Mesendoderm (in vitro differentiated cells): Measurements from ENCODE around the gene ZNF778.
"Not testable (repeated sequence)": the region's sequence is repeated elsewhere in the genome, so short reads cannot be mapped to it uniquely, and the experiment has no call there.

ENCODE experiments used
- DNase-seq: peaks from one replicate; pipeline ENCODE4 v3.0.0; 2013
- H2AK5ac ChIP-seq: 2 replicates; pipeline ENCODE4 v1.6.1; 2013; ENCODE audit warnings: low read length, inconsistent platforms
- H2BK120ac ChIP-seq: 2 replicates; pipeline ENCODE4 v1.6.1; 2013; ENCODE audit warnings: low read depth, mild to moderate bottlenecking, low read length, moderate library complexity, mixed read lengths
- H2BK15ac ChIP-seq: replicated peaks from 2 replicates; pipeline ENCODE4 v1.6.1; 2013; ENCODE audit warnings: low read depth, mild to moderate bottlenecking, moderate library complexity
- H2BK5ac ChIP-seq: 2 replicates; pipeline ENCODE4 v1.6.1; 2013; ENCODE audit warnings: low read length, inconsistent platforms
- H3K18ac ChIP-seq: 2 replicates; pipeline ENCODE4 v1.6.1; 2013; ENCODE audit warnings: mild to moderate bottlenecking, low read length, mixed read lengths
- H3K23ac ChIP-seq: one replicate; pipeline ENCODE4 v1.6.1; 2013; ENCODE audit warnings: low read length
- H3K27ac ChIP-seq: 2 replicates; pipeline ENCODE4 v1.5.1; 2013; ENCODE audit warnings: low read depth, mild to moderate bottlenecking, inconsistent platforms, low read length, moderate library complexity
- H3K27me3 ChIP-seq: 2 replicates; pipeline ENCODE4 v1.6.1; 2013; ENCODE audit warnings: low read length, control low read depth, mild to moderate bottlenecking, inconsistent platforms; ENCODE audit not compliant: insufficient read depth, poor library complexity
- H3K36me3 ChIP-seq: 2 replicates; pipeline ENCODE4 v1.6.1; 2013; ENCODE audit warnings: low read length, inconsistent platforms; ENCODE audit not compliant: control insufficient read depth, insufficient read depth
- H3K4ac ChIP-seq: one replicate; pipeline ENCODE4 v1.6.1; 2013; ENCODE audit warnings: low read depth, mild to moderate bottlenecking, low read length, moderate library complexity
- H3K4me1 ChIP-seq: 2 replicates; pipeline ENCODE4 v1.6.1; 2013; ENCODE audit warnings: low read depth, low read length, inconsistent platforms; ENCODE audit not compliant: control insufficient read depth
- H3K4me2 ChIP-seq: 2 replicates; pipeline ENCODE4 v1.6.1; 2013; ENCODE audit warnings: low read length
- H3K4me3 ChIP-seq: 2 replicates; pipeline ENCODE4 v1.5.1; 2013; ENCODE audit warnings: mild to moderate bottlenecking, low read length
- H3K56ac ChIP-seq: one replicate; pipeline ENCODE4 v1.6.1; 2013; ENCODE audit warnings: low read length
- H3K79me1 ChIP-seq: 2 replicates; pipeline ENCODE4 v1.6.1; 2013; ENCODE audit warnings: low read length, inconsistent platforms
- H3K79me2 ChIP-seq: 2 replicates; pipeline ENCODE4 v1.6.1; 2013; ENCODE audit warnings: mild to moderate bottlenecking, low read length; ENCODE audit not compliant: control insufficient read depth, insufficient read depth
- H3K9ac ChIP-seq: 2 replicates; pipeline ENCODE4 v1.6.1; 2013; ENCODE audit warnings: low read length, inconsistent platforms
- H4K5ac ChIP-seq: one replicate; pipeline ENCODE4 v1.6.1; 2013; ENCODE audit warnings: low read length
- H4K8ac ChIP-seq: one replicate; pipeline ENCODE4 v1.6.1; 2013; ENCODE audit warnings: low read depth, mild to moderate bottlenecking, control low read depth, low read length, moderate library complexity
- WGBS: extraction: QIAGEN DNeasy Blood & Tissue Kit; methylation state at CpG from one replicate; pipeline ENCODE4 v1.1.7; 2013; ENCODE audit warnings: low lambda C conversion rate, missing lambda C conversion rate; ENCODE audit not compliant: insufficient coverage; ENCODE audit errors: extremely low coverage; 5-methylcytosine and 5-hydroxymethylcytosine counted together

The ZNF778 gene

DNA sequence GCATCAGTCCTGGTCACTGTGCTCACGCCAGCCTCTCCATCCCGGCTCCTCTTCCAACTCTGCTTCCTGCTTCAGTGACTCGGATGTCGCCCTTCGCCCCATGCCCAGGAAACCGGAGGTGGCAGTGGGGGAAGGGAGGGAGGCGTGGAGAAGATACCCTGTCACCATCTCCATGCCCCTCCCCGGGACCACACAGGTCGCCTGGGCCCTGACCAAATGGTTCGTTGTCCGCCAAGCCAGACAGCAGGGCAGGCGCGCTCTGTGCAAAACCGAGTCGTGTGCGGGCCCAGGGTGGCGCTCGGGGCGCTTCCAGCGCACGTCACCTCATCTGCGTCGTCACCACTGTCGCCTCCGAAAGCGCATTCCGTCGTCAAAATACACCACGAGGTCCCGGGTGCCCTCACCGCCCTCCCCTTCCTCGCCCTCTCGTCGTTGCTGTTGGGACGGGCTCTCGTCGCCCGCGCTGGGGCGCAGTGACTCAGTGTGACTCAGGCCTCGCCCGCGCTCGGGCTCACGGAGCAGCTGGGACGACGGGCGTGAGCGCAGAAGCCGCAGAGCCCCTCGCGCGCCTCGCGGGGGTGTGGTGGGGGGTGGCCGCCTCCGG lies 39.2 kb downstream of the ZNF778 start:
- Histone ChIP-seq H3K27me3 (no peaks in the 10 kb centered on the region), H2BK15ac (no peak overlapping the region), H3K79me1 (no peaks in the 10 kb centered on the region), H3K18ac (no peak overlapping the region), H3K4me3 (no peak overlapping the region), H4K5ac (no peak overlapping the region), H3K4ac (no peak overlapping the region), H3K9ac (peak overlapping the region; percentile 56), H2AK5ac (no peak overlapping the region), H3K56ac (peak overlapping the region; percentile 79), H2BK5ac (no peak overlapping the region), H3K36me3 (no peaks in the 10 kb centered on the region), H3K23ac (no peak overlapping the region), H4K8ac (no peak overlapping the region), H2BK120ac (no peak overlapping the region), H3K27ac (no peak overlapping the region), H3K79me2 (no peaks in the 10 kb centered on the region), H3K4me2 (peak overlapping the region; percentile 54), H3K4me1 (no peaks in the 10 kb centered on the region)
- no CpG with 5 or more reads among the region's 57 CpGs for whole genome bisulfite sequencing
- peak; percentile 63 for DNase-seq

GRCh38 chr16:89257281-89257731 lies 39.8 kb downstream of the ZNF778 start:
- H3K27me3 ChIP-seq, result no peaks in the 10 kb centered on the region

DNA sequence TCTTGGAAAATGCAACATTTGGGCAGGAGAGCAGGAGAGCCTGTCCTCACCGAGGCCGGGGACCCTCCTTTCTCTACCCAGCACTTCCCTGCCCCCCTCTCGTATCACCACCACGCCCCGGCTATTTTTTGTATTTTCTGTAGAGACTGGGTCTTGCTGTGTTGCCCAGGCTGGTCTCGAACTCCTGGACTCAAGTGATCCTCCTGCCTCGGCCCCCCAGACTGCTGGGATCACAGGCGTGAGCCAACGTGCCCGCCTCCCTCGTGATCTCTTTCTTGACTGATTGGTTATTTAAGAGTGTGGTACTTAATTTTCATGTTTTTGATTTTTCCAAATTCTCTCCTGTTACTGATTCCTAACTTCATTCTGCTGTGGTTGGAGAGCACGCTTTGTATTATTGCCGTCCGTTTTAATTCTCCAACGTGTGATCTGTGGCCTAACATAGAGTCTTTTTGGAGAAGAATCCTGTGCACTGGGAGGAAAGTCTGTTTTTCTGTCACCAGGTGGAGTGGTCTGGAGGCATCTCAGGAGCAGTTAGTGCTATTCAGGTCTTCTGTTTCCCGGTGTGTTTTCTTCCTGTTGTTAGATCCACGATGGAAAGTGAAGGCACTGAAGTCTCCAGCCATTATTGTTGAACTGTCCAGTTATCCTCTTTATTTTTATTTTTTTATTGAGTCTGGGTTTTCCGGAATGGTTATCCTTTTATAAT lies 40.4 kb downstream of the ZNF778 start:
- Histone ChIP-seq H4K8ac (no peak overlapping the region), H4K5ac (no peak overlapping the region), H3K4me3 (no peak overlapping the region), H3K18ac (no peak overlapping the region), H3K9ac (no peak overlapping the region), H3K4ac (no peak overlapping the region), H3K79me2 (no peaks in the 10 kb centered on the region), H2BK15ac (no peak overlapping the region), H3K4me1 (no peaks in the 10 kb centered on the region), H3K27ac (no peak overlapping the region), H3K56ac (peak overlapping the region; percentile 79), H3K4me2 (no peak overlapping the region), H2BK5ac (no peak overlapping the region), H3K27me3 (no peaks in the 10 kb centered on the region), H2BK120ac (no peak overlapping the region), H3K36me3 (no peaks in the 10 kb centered on the region), H3K79me1 (no peaks in the 10 kb centered on the region), H3K23ac (no peak overlapping the region), H2AK5ac (no peak overlapping the region)
- no CpG with 5 or more reads among the region's 18 CpGs for WGBS
- DNase-seq, result peak; percentile 34

More at GRCh38 chr16:89257281-89257731, 39.8 kb downstream of the ZNF778 start:
- no peak overlapping the region for H3K4me3 ChIP-seq
- H2AK5ac ChIP-seq, result no peak overlapping the region
- peak overlapping the region; percentile 79 for H3K56ac ChIP-seq
- H2BK5ac ChIP-seq, result no peak overlapping the region
- H3K36me3 ChIP-seq, result no peaks in the 10 kb centered on the region
- no peaks in the 10 kb centered on the region for H3K79me1 ChIP-seq
- no CpG with 5 or more reads among the region's 44 CpGs for WGBS
- no peak overlapping the region for H2BK15ac ChIP-seq
- H4K5ac ChIP-seq, result no peak overlapping the region
- H3K9ac ChIP-seq, result peak overlapping the region; percentile 50
- H3K4me2 ChIP-seq, result peak overlapping the region; percentile 54
- no peak for DNase-seq
- H2BK120ac ChIP-seq, result no peak overlapping the region
- no peak overlapping the region for H3K23ac ChIP-seq
- no peaks in the 10 kb centered on the region for H3K79me2 ChIP-seq
- no peaks in the 10 kb centered on the region for H3K4me1 ChIP-seq
- H4K8ac ChIP-seq, result no peak overlapping the region
- H3K4ac ChIP-seq, result peak overlapping the region; percentile 21
- H3K27ac ChIP-seq, result no peak overlapping the region
- no peak overlapping the region for H3K18ac ChIP-seq

DNA sequence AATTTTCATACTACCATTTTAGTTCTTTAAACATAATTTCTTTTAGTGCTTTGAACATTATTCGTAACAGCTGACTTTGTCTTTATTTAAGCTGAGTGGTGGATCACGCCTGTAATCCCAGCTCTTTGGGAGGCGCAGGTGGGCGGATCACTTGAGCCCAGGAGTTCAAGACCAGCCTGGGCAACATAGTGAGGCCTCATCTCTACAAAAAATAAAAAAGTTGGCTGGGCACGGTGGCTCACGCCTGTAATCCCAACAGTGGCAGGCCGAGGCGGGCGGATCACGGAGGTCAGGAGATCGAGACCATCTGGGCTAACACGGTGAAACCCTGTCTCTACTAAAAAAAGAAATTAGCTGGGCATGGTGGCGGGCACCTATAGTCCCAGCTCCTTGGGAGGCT lies 42.4 kb downstream of the ZNF778 start:
- not testable (repeated sequence) for H2BK5ac ChIP-seq, H3K4me1 ChIP-seq, H3K4me2 ChIP-seq, H3K4ac ChIP-seq, H3K9ac ChIP-seq, H3K36me3 ChIP-seq, H3K56ac ChIP-seq, H2BK15ac ChIP-seq, H3K27me3 ChIP-seq, H3K18ac ChIP-seq, H2BK120ac ChIP-seq, H2AK5ac ChIP-seq, H3K27ac ChIP-seq, H4K8ac ChIP-seq, DNase-seq, H3K23ac ChIP-seq, H3K79me1 ChIP-seq, H3K79me2 ChIP-seq, H3K4me3 ChIP-seq, H4K5ac ChIP-seq
- WGBS, result no CpG with 5 or more reads among the region's 13 CpGs

DNA sequence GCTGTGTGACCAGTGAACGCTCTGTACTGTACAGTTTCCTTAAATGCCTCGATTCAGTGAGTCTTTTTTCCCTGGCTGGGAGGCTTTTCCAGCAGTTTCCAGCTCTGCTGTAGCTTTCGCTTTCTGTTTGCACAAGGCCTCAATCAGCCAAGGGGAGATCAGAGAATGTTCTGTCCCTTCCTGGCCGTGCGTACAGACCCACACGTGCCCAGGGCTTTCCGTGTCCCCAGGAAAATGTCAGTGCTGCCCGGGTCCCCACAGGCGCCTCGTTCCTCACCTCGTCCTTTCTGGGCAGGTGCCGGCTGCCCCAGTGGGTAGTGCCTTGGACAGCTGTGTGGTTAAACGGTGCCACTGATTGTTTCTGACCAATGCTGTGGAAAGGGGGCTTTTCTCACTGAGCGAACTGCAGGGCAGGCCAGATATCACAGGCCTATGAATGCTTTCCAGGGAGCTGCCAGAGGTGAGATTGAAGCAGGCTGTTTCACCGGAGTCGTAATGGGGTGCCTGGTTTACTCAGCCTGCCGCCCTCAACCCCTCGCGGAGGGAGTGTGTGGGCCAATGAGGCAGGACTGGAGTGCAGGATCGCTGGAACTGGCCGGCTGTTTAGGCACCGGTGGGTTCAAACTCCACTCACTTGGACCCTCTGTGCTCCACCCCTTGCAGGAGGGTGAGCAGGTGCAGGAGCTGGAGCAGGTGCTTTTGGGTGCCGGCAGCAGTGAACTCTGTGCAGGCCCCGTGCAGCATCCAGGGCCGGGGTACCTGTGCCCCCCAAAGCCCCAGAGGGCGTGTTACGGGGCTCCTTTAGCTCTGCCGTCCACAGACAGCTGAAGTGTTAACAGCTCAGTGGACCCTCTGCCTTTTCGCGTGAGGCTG lies 44.4 kb downstream of the ZNF778 start:
- WGBS, result no CpG with 5 or more reads among the region's 30 CpGs

More for the DNA sequence above, 44.4 kb downstream of the ZNF778 start:
- H3K4me3 ChIP-seq, result no peak overlapping the region
- no peak overlapping the region for H2BK15ac ChIP-seq
- no peak overlapping the region for H3K4ac ChIP-seq
- H4K8ac ChIP-seq, result no peak overlapping the region
- H3K27me3 ChIP-seq, result no peaks in the 10 kb centered on the region
- no peak overlapping the region for H3K18ac ChIP-seq
- no peak overlapping the region for H4K5ac ChIP-seq
- no peak overlapping the region for H2BK120ac ChIP-seq
- no peaks in the 10 kb centered on the region for H3K4me1 ChIP-seq
- DNase-seq, result no peak
- H3K9ac ChIP-seq, result no peak overlapping the region
- no peak overlapping the region for H2AK5ac ChIP-seq
- H3K79me2 ChIP-seq, result no peaks in the 10 kb centered on the region
- H3K56ac ChIP-seq, result no peak overlapping the region
- H3K23ac ChIP-seq, result no peak overlapping the region
- H2BK5ac ChIP-seq, result no peak overlapping the region
- no peaks in the 10 kb centered on the region for H3K79me1 ChIP-seq
- H3K27ac ChIP-seq, result no peak overlapping the region
- H3K4me2 ChIP-seq, result no peak overlapping the region
- no peaks in the 10 kb centered on the region for H3K36me3 ChIP-seq
